HG03025 (cell line): ENCODE measurements around the gene SATL1.
"Not testable (repeated sequence)": the region's sequence is repeated elsewhere in the genome, so short reads cannot be mapped to it uniquely, and the experiment has no call there.

ENCODE experiments used
- ATAC-seq: cut with Tn5 transposase; IDR thresholded peaks from one replicate; pipeline ENCODE4 v1.9.1; 2021; ENCODE audit warnings: mild to moderate bottlenecking, moderate library complexity; ENCODE audit not compliant: unreplicated experiment, low FRiP score

Gene SATL1

GRCh38 chrX:85243761-85244449 lies at the start of gene SATL1, which contains the start of gene ZNF711:
TSS of gene SATL1 (minus strand) at chrX:85243779. CDS start at chrX:85108968, 134,811 bp downstream.
TSS of gene ZNF711 (plus strand) at chrX:85243991. CDS start at chrX:85247573, 3,582 bp downstream.
- peak; percentile 55 for ATAC-seq

DNA sequence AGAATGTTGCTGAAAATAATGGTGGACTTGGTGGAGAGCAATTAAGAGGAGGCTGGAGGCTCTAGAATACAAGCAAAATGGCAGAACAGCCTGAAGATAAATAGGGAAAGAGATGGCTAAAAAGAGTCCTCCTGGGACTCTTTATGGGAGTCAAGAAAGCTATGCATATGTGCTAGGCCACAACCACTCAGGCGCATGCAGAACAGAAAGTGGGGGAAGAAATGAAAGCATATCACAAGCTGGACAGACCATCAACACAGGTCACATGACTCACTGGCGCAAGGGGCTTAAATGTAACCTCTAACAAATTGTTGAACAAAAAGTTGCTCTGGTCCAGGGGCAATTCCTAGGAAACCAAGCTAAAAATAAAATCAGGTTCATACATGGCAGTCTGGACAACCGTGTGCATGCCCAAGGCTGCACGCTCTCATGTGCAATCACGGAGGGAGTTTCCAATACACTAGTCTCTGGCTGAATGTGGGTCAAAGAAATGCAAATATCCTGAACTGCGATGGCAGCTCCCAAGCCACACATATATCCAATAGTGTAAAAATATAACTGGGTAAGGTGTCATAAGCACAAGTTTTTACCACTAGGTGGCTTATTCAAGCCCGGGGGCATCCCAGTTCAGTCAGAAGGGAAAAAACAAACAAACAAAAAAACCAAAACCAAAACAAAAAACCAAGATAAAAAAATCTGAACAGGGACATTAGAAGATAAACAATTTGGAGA lies 45.6 kb upstream of the SATL1 start:
- ATAC-seq: no peak

- not testable (repeated sequence) for ATAC-seq
Observed at GRCh38 chrX:85285286-85285685, 41.7 kb upstream of the SATL1 start.

DNA sequence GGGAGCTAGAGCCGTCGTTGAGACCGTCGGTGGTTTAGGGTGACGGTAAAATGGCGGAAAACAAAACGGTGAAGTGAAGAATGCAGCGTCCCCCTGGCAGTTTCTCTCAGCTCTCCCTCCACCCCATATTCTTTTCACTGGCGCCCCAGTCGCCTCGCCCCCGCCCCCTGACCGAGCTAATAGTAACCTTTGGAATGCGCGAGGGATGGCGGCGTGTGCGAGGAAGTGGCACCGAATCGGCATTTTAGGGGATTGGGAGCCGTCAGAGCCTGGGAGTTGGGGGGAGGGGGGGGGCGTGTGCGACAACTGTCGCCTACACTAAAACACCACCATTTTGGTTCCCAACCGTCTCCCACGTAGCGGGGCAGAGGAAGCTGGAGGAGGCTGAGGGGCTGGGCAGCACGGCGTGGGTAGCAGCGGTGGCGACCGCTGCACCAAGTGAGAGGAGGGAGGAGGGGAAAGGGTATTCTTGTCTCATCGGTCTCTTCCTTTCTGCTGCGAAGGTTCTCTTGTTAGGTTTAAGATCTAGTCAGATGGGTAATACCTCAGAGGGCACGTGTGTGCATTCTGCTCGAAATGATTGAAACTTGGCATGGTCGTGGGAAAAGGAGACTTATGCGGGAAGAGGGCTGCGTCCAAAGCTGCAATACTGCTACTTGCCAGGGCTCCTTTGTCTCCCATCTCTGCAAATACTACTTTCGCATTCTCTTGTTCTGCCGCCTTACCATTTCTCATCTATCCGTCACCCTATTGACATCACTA lies 1.1 kb upstream of the SATL1 start:
- peak; percentile 36 for ATAC-seq

DNA sequence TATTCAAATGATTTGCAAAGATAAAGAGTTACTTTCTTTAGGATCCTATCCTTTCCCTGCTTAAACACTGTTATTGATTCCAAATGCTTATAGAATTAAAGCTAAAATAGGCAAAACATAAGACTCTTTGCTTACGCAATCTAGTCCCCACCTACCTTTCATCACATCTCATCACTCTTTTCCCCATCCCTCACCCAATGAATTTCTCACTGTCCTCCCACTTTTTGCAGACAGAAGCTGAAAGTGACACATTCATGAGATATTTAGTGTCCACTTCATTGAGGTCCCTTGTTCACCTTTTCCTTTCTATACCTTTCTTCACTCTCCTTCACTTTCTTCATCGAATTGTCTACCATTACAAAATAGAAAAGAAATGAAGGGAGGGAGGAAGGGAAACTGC lies 424 bp downstream of the SATL1 start:
- ATAC-seq: no peak

GRCh38 chrX:85223359-85223758 lies 20.2 kb downstream of the SATL1 start:
- no peak for ATAC-seq

DNA sequence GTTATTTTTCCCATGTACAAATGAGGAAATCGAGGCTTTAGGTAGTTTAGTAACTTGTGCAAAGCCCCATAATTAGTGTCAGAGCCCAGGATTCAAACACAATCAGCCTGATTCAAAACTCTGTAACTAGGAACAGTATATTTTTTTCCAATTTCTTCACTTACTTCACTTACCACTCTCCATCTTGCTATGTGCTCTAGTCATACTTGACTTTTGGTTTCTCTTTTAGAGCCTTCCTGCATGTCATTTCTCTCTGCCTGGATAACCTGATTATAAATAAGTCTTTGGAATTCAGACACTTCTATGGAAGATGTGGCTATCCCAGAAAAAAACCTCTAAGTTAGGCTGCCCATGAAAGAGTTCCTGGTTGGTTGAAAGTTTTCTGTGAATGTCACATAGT lies 22.2 kb downstream of the SATL1 start:
- ATAC-seq: no peak

- ATAC-seq: no peak
Observed at GRCh38 chrX:85215946-85216345, 27.6 kb downstream of the SATL1 start.

- ATAC-seq: no peak
Observed at GRCh38 chrX:85213792-85214530, 29.6 kb downstream of the SATL1 start.

DNA sequence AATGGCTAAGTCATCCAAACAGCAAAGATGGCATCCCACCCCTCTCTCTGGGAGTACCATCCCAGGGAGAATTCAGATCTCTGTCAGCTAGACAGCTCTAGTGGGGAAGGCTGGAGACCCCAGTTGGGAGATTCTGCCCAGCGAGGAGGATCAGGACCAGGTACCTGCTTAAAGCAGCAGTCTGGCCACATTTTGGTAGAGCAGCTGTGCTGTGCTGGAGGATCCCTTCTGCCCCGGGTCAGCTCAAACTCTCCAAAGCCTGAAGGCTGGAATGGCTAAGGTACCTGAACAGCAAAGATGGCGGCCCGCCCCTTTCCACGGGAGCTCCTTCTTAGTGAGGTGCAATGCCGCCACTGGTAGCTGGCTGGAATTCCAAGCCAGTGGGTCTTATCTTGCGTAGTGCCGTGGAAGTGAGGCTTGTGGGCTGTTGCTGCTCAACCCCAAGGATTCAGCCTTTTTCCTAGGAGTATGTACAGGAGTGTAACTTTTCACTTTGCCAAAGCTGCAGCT lies 40.1 kb downstream of the SATL1 start:
- no peak for ATAC-seq

DNA sequence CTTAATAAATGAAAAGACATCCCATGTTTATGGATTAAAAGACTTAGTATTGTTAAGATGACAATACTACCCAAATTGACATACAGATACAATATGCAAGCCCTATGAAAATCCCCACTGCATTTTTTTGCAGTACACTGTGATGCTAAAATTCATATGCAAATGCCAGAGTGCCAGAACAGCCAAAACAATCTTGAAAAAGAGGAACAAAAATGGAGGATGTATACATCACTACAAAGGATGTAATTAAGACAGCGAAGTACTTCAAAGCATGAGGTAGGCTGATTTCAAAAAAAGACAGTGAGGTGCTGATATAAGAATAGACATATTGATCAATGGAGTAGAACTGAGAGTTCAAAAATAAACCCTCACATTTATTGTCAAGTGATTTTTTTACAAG lies 47.3 kb downstream of the SATL1 start:
- ATAC-seq: no peak

DNA sequence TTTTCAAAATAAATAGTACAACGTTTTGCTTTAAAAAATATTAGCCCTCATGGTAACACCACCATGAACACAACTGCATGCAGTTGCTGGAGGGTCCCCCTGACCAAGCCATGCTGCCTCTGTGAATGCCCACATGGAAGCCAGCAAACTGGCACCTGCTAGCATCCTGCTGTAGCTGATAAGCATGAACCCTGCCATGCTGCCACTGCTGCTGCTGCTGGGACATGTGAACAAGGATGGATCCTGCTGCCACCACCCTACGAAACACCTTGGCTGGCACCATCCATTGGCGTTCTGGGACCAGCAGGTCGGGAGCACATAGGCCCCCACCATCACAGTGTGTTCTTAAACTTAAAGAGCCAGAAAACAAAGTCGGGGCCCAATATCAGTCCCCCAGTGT lies 83.9 kb downstream of the SATL1 start:
- ATAC-seq: no peak

- no peak for ATAC-seq
Observed at GRCh38 chrX:85140964-85141363, 102.6 kb downstream of the SATL1 start.

DNA sequence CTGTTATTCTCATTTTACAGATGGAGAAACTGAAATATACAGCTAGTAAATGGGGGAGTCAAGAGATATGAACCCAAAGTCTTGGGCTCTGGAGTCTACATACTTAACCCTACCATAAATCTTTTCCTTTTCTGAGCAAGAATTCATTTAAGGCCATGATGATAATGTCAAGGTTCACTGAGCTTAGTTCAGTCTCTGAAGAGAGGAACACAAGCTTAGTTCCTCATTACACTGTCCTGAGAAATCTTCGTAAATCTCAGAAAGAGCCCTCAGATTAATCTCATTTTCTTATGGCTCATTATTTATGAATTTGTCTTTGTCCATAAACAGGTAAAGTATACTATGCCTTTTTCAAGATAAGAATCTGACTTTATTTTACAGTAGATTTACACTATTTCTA lies 104.2 kb downstream of the SATL1 start:
- ATAC-seq: no peak

- ATAC-seq: no peak
Observed at GRCh38 chrX:85136409-85136808, 107.2 kb downstream of the SATL1 start.

DNA sequence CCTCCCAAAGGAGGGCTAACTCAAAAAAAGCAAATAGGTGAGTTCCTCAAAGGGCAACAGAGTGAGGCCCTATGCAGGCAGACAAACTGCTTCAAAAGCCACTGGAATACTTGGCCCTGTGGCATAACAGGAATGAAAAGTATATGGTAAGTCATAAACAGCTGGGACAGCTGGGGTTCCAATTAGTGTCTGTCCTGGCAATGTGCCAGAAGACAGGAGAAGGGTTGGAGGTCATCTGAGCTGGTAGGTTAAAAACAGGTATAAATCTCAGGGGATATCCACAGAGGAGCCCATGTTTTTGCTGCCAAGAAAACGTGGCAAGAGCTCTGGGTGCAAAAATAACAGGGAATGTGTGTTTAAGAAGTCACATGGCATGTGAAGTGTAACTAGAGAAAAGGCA lies 128.3 kb downstream of the SATL1 start:
- no peak for ATAC-seq

DNA sequence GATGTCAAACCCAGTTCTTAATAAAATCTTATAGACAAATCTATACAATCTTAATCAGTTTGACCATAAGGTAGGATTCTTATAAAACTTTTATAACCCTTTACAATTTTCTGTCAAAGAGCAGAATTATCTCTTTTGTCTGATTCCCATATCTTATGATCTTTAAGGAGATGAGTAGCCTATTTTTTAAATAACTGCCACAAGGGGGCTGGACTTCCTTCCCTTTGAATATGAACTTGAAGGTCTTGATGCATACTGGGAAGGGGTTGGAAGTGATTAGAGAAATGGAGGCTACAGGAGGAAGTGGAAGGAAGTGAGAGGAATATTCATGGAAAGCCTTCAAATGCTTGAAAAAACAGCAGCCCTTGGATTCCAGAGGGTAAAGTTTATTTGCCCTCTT lies 128.8 kb downstream of the SATL1 start:
- ATAC-seq: no peak

DNA sequence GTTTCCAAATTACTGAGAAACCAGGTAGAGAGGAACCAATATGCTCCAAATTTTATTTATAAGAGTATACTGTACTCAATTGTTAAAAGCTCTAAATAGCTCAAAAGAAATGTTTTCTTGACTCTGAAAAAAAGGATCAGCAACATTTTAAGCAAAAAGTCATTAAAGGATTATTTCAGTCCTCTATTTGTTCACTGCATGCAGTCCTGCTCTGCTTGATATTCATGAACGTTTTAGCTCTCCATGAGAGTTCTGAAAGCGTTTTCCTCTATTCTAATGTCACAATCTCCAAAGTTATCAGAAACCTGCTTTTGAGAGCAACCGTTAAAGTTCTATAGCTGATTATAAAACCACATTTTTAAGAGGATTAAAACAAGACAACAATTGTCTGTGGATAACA lies 129.4 kb downstream of the SATL1 start:
- no peak for ATAC-seq

DNA sequence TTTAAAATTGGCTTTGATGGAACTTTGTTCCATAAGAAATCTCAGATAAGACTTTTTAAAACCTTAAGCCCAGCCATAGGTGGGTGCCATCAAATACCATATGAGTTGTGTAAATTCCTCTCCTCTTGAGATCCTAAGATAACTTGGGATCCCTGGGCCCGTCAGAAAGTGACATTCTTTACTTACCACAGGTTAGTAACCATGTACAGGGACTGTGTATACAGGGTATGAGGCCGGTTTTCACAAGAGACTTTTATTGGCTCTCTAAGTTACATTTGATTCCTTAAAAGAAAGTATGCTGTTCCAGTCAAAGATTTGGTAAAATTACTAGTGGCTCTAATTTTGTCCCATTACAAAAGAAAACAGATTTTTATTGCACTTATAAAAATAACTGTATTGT lies 129.8 kb downstream of the SATL1 start:
- ATAC-seq: no peak

GRCh38 chrX:85112293-85112692 lies 131.3 kb downstream of the SATL1 start:
- ATAC-seq: no peak
